CD4-positive, alpha-beta T cell treated with Interleukin-17A for 4 hours (primary cell): ENCODE results near the gene MIER1.
A peak's percentile ranks its signal among the peaks of the same experiment; 100 is the strongest.
"Not testable (repeated sequence)": the region's sequence is repeated elsewhere in the genome, so short reads cannot be mapped to it uniquely, and the experiment has no call there.

ENCODE experiments used
- DNase-seq: peaks from one replicate; pipeline ENCODE4 v3.0.0-alpha.2; 2020; ENCODE audit warnings: mixed read lengths

MIER1 gene

DNA sequence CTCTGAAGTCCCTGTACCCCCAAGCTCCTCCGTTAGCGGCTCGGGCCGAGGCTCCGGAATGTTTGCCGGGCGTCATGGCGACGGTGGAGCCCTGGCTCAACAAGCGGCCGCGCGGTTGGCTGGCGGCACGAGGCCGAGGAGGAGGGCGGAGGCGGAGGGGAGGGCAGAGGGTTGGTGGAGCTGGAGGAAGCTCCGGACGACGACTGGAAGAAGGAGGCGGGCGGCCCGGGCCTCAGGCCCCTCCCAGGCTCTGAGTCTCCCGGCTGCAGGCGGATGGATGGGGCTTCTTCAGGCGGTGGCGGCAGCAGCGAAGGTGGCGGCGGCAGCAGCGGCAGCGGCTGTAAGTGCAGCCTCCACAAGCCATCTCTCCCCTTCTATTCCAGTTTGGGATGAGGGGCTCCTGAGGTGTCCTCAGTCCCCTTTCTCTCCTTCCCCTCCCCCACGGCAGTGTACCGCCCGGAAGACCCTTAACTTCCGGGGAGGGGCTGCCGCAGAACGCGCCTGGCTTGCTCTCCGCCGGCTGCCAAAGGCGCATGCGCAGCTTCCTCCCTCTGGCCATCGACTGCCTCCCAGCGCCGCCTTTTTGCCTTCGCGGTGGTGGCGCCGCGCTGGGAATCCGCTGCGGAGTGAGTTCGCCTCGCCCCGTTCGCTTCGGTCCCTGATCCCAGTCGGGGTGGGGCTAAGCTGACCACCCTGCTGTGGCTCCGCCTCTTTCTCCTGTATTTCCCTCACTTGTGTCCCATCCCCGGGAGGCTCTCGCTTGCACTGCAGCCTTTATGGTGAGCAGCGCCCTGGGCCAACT lies at the start of gene MIER1, which contains the start of gene DNAI4:
TSS of gene MIER1 (plus strand) at position 235 of the 802 bp plus-strand sequence. CDS start at position 274, 39 bp downstream.
TSS of gene DNAI4 (minus strand) at position 101 of the 802 bp plus-strand sequence. CDS start at position 76, 25 bp downstream.
- peak; percentile 97 for DNase-seq

DNA sequence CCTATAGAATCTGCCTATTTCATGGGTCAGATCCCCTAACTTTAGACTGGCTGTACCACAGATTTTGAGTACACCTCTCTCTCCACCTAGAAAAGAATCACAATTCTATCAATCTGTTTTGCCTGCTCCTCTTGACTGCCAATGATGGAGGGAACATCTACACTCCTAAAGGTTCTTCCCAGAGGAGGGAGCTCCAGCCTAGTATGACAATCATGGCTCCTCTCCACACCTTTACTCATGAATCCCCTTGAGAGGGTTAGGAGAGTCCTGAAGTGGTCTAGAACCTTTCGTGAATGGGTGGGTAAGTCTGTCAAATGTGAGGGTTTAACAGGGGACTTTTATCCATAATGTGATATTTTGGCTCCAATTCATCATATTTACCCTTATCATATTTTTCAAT lies 48.1 kb upstream of the MIER1 start:
- no peak for DNase-seq

GRCh38 chr1:66889030-66889429 lies 35.8 kb upstream of the MIER1 start:
- DNase-seq = no peak

GRCh38 chr1:66890621-66891020 lies 34.2 kb upstream of the MIER1 start:
- no peak for DNase-seq

GRCh38 chr1:66893712-66894111 lies 31.1 kb upstream of the MIER1 start:
- DNase-seq = no peak

DNA sequence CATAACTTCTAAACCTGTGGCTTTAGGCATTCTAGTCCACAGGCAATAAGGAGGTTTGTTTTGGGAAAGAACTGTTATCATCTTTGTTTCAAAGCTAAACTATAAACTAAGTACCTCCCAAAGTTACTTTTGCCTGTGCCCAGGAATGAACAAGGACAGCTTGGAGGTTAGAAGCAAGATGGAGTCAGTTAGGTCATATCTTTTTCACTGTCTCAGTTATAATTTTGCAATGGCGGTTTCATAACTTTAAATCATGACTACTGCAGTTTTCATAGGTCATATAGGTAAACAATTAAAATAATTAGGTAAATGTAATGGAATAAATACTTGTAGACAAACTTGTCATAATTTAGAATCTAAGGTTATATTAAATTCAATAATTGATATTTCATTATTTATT lies 9.6 kb upstream of the MIER1 start:
- not testable (repeated sequence) for DNase-seq

DNA sequence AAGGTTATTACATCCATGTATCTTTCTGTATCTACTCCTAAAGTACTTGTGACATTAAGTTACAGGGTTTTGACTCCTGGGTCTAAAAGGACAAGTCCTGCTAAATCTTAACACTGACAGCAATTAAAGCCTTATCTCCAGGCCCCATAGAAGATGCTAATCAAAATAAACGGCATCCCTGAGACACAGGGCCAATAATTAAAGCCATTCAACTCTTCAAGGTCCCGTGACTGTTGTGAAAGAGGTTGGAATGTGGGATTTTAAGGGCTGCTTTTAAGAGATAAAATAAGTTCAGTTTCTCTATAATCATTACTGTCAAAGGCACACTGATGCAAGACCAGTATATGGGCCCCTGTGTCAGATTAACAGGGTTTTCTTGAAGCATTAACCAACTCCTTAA lies 8.5 kb upstream of the MIER1 start:
- no peak for DNase-seq

DNA sequence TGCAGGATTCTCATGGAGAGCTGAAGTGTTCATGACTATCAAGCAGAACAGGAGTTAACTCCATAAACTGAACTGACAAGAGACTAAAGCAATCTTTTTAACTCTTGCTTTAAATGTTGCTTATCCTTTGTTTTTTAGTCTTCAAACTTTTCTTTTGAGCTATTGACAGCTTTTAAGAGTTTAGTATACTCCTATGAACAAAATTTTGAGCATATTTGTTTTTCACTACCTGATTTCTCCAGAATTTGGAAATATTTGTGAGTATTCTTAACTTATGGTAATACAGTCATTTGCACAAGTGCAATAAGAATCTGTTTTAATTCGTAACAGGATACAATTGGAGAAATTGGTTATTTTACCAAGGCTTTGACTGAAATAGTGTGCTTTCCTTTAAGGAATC lies 7.3 kb upstream of the MIER1 start:
- DNase-seq = no peak

- DNase-seq = no peak
These were observed 5.7 kb upstream of the MIER1 start for GRCh38 chr1:66919063-66919462.

- no peak for DNase-seq
These were observed 5.0 kb upstream of the MIER1 start for GRCh38 chr1:66919828-66920227.

GRCh38 chr1:66920543-66920942 lies 4.2 kb upstream of the MIER1 start:
- no peak for DNase-seq

DNA sequence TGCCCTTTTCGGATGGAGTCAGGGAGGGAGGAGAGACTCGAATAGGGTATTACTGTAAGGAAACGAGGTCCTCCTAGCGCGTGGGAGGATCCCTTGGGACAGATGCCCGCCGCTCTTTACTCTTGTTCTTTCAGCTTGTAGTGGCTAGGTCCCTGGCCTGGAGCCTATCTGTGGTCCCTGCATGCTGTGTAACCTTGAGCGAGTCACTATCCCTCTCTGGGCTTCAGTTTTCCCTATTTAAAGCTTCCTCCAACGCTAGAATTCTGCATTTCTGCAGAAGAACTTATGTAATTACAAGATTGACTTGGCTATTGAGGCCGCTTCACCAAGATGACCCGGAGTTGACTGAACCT lies 744 bp downstream of the MIER1 start:
- DNase-seq = no peak

- no peak for DNase-seq
These were observed 1.2 kb downstream of the MIER1 start for GRCh38 chr1:66925944-66926343.

GRCh38 chr1:66927528-66927927 lies 2.7 kb downstream of the MIER1 start:
- no peak for DNase-seq

DNA sequence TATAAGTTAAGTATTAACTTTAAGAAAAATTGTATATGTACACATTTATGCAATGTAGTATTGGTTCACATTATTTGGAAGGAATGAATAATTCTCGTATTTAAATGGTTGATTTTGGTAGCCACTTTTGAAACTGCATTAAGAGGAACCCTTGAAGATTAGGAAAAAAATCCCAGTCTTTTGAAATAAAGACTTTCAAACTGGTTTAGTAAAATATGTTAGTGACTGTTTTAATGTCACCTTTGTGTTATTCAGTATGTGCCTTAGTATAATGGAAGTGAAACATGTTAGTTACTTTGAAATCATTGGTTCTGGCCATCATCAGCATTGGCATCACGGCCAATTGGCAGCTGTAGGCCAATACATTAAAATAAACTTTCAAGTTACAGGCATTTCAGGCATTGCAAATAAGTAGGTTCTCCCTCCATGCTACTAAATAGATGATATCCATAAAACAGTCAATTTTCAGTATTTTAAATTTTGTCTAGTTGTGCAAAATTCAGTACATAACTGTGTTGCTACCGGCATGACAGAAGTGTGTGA lies 4.4 kb downstream of the MIER1 start:
- no peak for DNase-seq

GRCh38 chr1:66929691-66929998 lies 4.9 kb downstream of the MIER1 start:
- no peak for DNase-seq

DNA sequence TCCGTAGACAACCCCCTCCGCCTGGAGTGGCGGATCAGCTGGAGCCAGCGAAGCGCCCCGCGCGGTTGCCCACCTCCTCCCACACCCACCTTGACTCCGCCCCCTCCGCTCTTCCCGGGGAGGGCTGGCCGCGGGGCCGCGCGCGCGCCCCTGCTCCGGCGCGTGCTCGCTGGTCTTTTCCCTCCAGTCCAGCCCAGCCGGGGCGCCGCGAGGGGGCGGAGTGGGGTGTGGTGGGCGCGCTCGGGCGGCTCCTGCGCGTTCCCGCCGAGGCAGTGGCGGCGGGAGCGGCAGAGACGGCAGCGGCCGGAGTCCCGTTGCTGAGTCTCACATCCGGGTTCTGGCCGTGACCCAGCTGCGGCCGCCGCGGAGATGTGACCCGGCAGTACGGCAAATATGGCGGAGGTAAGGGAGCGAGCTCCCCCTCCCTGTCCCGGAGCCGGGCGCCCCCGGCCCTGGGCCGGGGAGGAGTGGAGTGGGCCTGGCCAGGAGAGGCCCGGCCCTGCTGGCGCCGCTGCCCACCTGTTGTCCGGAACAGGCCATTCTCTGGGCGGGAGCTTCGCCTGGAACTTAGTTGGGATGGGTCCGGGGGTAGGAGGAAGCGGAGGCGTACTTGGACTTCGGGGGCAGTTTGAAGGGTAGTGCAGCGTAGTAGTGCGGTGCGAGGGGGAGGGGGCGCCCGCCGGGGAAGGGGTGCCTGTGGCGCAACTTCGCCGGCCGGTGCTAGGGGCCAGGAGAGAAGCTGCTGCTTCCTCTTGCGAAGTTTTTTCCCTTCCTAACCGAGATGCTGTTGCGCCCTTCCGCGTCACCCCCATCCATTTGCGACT lies 5.4 kb downstream of the MIER1 start:
- DNase-seq = peak; percentile 97

- no peak for DNase-seq
These were observed 6.0 kb downstream of the MIER1 start for GRCh38 chr1:66930823-66931174.

DNA sequence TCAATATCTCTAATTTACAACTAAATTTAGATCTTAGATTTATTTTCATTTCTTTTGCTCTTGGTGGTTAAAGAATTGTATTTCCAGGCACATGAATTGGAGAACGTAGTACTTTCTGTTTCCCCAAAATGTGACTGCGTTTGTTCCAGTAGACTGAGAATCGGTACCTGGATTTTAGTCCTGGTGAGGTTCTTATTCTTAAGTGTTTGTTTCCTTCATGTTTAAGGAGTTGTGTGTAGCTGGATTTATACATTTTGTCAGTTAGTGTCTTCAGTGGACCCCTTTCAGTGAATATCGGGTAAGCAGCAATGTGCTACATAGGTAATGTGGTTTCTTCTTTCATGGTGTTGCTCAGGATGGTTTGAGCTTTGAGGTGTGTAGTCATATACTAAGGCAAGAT lies 6.8 kb downstream of the MIER1 start:
- no peak for DNase-seq

GRCh38 chr1:66932291-66932690 lies 7.5 kb downstream of the MIER1 start:
- DNase-seq = no peak

DNA sequence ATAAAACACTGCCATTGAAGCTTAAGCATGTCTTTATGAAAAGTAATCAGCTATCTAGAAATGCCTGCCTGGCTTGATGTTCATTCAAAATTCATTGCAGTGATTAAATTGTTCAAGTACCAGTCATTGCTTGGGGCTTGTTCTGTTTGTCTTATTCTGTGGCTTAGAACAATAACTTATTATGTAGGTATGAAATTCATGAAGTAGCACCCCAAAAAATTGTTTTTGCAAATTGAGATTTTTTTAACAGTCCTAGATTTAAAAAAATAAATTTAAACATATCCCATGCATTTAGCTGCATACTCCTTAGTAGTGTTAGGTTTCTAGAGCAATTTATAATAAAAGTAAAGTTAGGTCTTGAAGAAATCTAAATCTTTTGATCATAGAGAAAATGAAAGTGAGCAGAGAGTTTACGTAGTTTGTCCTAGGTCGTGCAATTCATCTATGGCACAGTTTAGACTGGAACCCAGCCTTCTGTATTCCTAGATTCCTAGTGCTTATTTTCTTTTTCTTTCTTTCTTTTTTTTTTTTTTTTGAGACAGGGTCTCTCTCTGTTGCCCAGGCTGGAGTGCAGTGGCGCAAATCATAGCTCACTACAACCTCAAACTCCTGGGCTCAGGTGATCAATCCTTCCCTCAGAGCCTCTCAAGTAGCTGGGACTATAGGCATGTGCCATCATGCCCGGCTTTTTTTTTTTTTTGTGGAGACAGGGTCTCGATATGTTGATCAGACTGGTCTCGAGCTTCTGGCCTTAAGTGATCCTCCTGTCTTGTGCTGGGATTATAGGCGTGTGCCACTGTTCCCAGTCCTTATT lies 9.3 kb downstream of the MIER1 start:
- no peak for DNase-seq

- DNase-seq = no peak
These were observed 12.9 kb downstream of the MIER1 start for GRCh38 chr1:66937529-66938234.

GRCh38 chr1:66938613-66939012 lies 13.8 kb downstream of the MIER1 start:
- no peak for DNase-seq
